H9 (cell line): Measurements from ENCODE around the gene OPN1MW. TPM values are rescaled to one million over a fixed set of nuclear protein-coding genes. Genes with fewer than 3 reads are reported as not detected.
A peak's percentile ranks its signal among the peaks of the same experiment; 100 is the strongest.
"Not testable (repeated sequence)": the region's sequence is repeated elsewhere in the genome, so short reads cannot be mapped to it uniquely, and the experiment has no call there.

Experiments
- DNase-seq: peaks from one replicate; pipeline ENCODE4 v3.0.0-alpha.2; 2017
- H2AFZ ChIP-seq: one replicate; pipeline ENCODE4 v1.6.1; 2013; ENCODE audit warnings: mild to moderate bottlenecking, low read length, control low read depth, moderate library complexity
- H2AK5ac ChIP-seq: 2 replicates; pipeline ENCODE4 v1.6.1; 2013; ENCODE audit warnings: low read length, control low read depth, mixed read lengths; ENCODE audit not compliant: insufficient read length
- H2BK120ac ChIP-seq: one replicate; pipeline ENCODE4 v1.6.1; 2013; ENCODE audit warnings: low read depth, mild to moderate bottlenecking, low read length, control low read depth, inconsistent platforms; ENCODE audit not compliant: poor library complexity, severe bottlenecking
- H2BK12ac ChIP-seq: 2 replicates; pipeline ENCODE4 v1.6.1; 2013; ENCODE audit warnings: low read length, control low read depth, mixed read lengths, low read depth; ENCODE audit not compliant: insufficient read length
- H2BK15ac ChIP-seq: 2 replicates; pipeline ENCODE4 v1.6.1; 2013; ENCODE audit warnings: low read depth, low read length, control low read depth
- H2BK20ac ChIP-seq: one replicate; pipeline ENCODE4 v1.6.1; 2013; ENCODE audit warnings: low read depth, mild to moderate bottlenecking, low read length, control low read depth, inconsistent platforms; ENCODE audit not compliant: poor library complexity, severe bottlenecking
- H2BK5ac ChIP-seq: 2 replicates; pipeline ENCODE4 v1.6.1; 2013; ENCODE audit warnings: low read length, control low read depth, mixed read lengths; ENCODE audit not compliant: insufficient read length
- H3K14ac ChIP-seq: 2 replicates; pipeline ENCODE4 v1.6.1; 2013; ENCODE audit warnings: low read length, control low read depth; ENCODE audit not compliant: insufficient read depth
- H3K18ac ChIP-seq: 2 replicates; pipeline ENCODE4 v1.6.1; 2013; ENCODE audit warnings: low read depth, mild to moderate bottlenecking, mixed read lengths, low read length, control low read depth; ENCODE audit not compliant: insufficient read length
- H3K23ac ChIP-seq: 2 replicates; pipeline ENCODE4 v1.6.1; 2013; ENCODE audit warnings: low read length, control low read depth, mixed read lengths, low read depth; ENCODE audit not compliant: insufficient read length
- H3K23me2 ChIP-seq: 2 replicates; pipeline ENCODE4 v1.6.1; 2013; ENCODE audit warnings: low read depth, mild to moderate bottlenecking, mixed read lengths, low read length, control low read depth; ENCODE audit not compliant: insufficient read length, poor library complexity, severe bottlenecking
- H3K27ac ChIP-seq: 2 replicates; pipeline ENCODE4 v1.5.1; 2013; ENCODE audit warnings: low read length, control low read depth, mixed read lengths, low read depth; ENCODE audit not compliant: insufficient read length
- H3K27me3 ChIP-seq: 2 replicates; pipeline ENCODE4 v1.6.1; 2013; ENCODE audit warnings: low read length, control low read depth, inconsistent platforms; ENCODE audit not compliant: insufficient read depth
- H3K4ac ChIP-seq: 2 replicates; pipeline ENCODE4 v1.6.1; 2013; ENCODE audit warnings: low read depth, mild to moderate bottlenecking, control low read depth, inconsistent platforms, low read length, moderate library complexity
- H3K4me1 ChIP-seq: 2 replicates; pipeline ENCODE4 v1.6.1; 2013; ENCODE audit warnings: low read length, control low read depth, inconsistent platforms; ENCODE audit not compliant: insufficient read depth
- H3K4me2 ChIP-seq: 2 replicates; pipeline ENCODE4 v1.6.1; 2013; ENCODE audit warnings: low read length, control low read depth, mixed read lengths; ENCODE audit not compliant: insufficient read length, insufficient read depth
- H3K56ac ChIP-seq: 2 replicates; pipeline ENCODE4 v1.6.1; 2013; ENCODE audit warnings: low read depth, mild to moderate bottlenecking, mixed read lengths, low read length, control low read depth; ENCODE audit not compliant: insufficient read length
- H3K79me1 ChIP-seq: 2 replicates; pipeline ENCODE4 v1.6.1; 2013; ENCODE audit warnings: low read depth, mild to moderate bottlenecking, moderate library complexity, low read length, control low read depth, inconsistent platforms; ENCODE audit not compliant: insufficient read depth, poor library complexity, severe bottlenecking
- H3K79me2 ChIP-seq: 2 replicates; pipeline ENCODE4 v1.6.1; 2013; ENCODE audit warnings: low read length, control low read depth, inconsistent platforms; ENCODE audit not compliant: insufficient read depth
- H3K9ac ChIP-seq: 2 replicates; pipeline ENCODE4 v1.6.1; 2013; ENCODE audit warnings: low read length, control low read depth, mixed read lengths; ENCODE audit not compliant: insufficient read length; ENCODE audit errors: extremely low read depth
- H3K9me3 ChIP-seq: one replicate; pipeline ENCODE4 v1.6.1; 2013; ENCODE audit warnings: low read depth, low read length, inconsistent platforms; ENCODE audit not compliant: control insufficient read depth
- H3T11ph ChIP-seq: one replicate; pipeline ENCODE4 v1.6.1; 2013; ENCODE audit warnings: mild to moderate bottlenecking, low read length, control low read depth, inconsistent platforms
- H4K20me1 ChIP-seq: one replicate; pipeline ENCODE4 v1.6.1; 2013; ENCODE audit not compliant: control insufficient read depth, insufficient read length, insufficient read depth
- H4K5ac ChIP-seq: 2 replicates; pipeline ENCODE4 v1.6.1; 2013; ENCODE audit warnings: low read depth, mild to moderate bottlenecking, mixed read lengths, low read length, control low read depth; ENCODE audit not compliant: insufficient read length
- H4K8ac ChIP-seq: replicated peaks from 2 replicates; pipeline ENCODE4 v1.6.1; 2013; ENCODE audit warnings: low read length, control low read depth, mixed read lengths, low read depth; ENCODE audit not compliant: insufficient read length
- H4K91ac ChIP-seq: 2 replicates; pipeline ENCODE4 v1.6.1; 2013; ENCODE audit warnings: low read depth, mild to moderate bottlenecking, moderate library complexity, mixed read lengths, low read length, control low read depth; ENCODE audit not compliant: insufficient read length
- H3K27ac Mint-ChIP-seq, 3 experiments: 2 replicates in 2 of 3; 3 replicates in 1 of 3; pipeline ENCODE4 v1.8.0; 2020 to 2021; ENCODE audit warnings: mixed read lengths in 3 of 3, mild to moderate bottlenecking in 1 of 3, moderate library complexity in 1 of 3
- H3K27me3 Mint-ChIP-seq: 2 replicates; pipeline ENCODE4 v1.8.0; 2021; ENCODE audit warnings: low read depth, mild to moderate bottlenecking, moderate library complexity, mixed read lengths
- H3K36me3 Mint-ChIP-seq, 3 experiments: 2 replicates in 2 of 3; 3 replicates in 1 of 3; pipeline ENCODE4 v1.8.0; 2020 to 2021; ENCODE audit warnings: low read depth in 3 of 3, mixed read lengths in 3 of 3; ENCODE audit not compliant: insufficient read depth in 1 of 3
- H3K4me1 Mint-ChIP-seq, 2 experiments: 2 replicates each; pipeline ENCODE4 v1.8.0; 2020; ENCODE audit warnings: mixed read lengths in 2 of 2
- H3K4me3 Mint-ChIP-seq, 2 experiments: 2 replicates in 1 of 2; 3 replicates in 1 of 2; pipeline ENCODE4 v1.8.0; 2020 to 2021; ENCODE audit warnings: mild to moderate bottlenecking in 2 of 2, mixed read lengths in 2 of 2, moderate library complexity in 1 of 2
- H3K9me3 Mint-ChIP-seq, 2 experiments: 2 replicates in 1 of 2; 3 replicates in 1 of 2; pipeline ENCODE4 v1.8.0; 2020; ENCODE audit warnings: mild to moderate bottlenecking in 2 of 2, mixed read lengths in 2 of 2, moderate library complexity in 1 of 2
- WGBS: extraction: QIAGEN DNeasy Blood & Tissue Kit; methylation state at CpG from one replicate; pipeline ENCODE4 v1.1.7; 2013; ENCODE audit warnings: missing lambda C conversion rate, low lambda C conversion rate, mixed read lengths; ENCODE audit not compliant: insufficient read length; ENCODE audit errors: extremely low coverage; 5-methylcytosine and 5-hydroxymethylcytosine counted together
- total RNA-seq: library from RNA; stranded (reverse); gene quantifications from 2 replicates; pipeline ENCODE4 v1.2.1, GENCODE V29; 2021
- TF ChIP-seq, protein P1 (sequence below): fragments of 200-600 bp; sonication (generic); conservative IDR thresholded peaks from 3 replicates; pipeline ENCODE4 v1.8.0; 2021; ENCODE audit warnings: antibody characterized with exemption, mild to moderate bottlenecking

The OPN1MW gene
- total RNA-seq, 1 experiment from 2014 or later: not detected

- no peak overlapping the region for H2BK20ac ChIP-seq
- peak overlapping the region in 1 of 3 experiments; percentile 55; a peak in 1 of 7 replicates for H3K27ac Mint-ChIP-seq
- DNase-seq: no peak
Measured at GRCh38 chrX:154142950-154143745, 39.2 kb upstream of the OPN1MW start.

DNA sequence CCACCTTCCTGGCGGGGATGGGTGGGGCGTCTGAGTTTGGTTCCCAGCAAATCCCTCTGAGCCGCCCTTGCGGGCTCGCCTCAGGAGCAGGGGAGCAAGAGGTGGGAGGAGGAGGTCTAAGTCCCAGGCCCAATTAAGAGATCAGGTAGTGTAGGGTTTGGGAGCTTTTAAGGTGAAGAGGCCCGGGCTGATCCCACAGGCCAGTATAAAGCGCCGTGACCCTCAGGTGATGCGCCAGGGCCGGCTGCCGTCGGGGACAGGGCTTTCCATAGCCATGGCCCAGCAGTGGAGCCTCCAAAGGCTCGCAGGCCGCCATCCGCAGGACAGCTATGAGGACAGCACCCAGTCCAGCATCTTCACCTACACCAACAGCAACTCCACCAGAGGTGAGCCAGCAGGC lies 38.4 kb upstream of the OPN1MW start, which contains the start of gene OPN1LW:
TSS of gene OPN1LW (plus strand) at position 234 of the 400 bp plus-strand sequence. CDS start at position 275, 41 bp downstream.
- H3K79me1 ChIP-seq, H3K23ac ChIP-seq, H3K27me3 ChIP-seq, H2BK20ac ChIP-seq, H3K23me2 ChIP-seq, H3K9ac ChIP-seq, H3K4me2 ChIP-seq, H4K20me1 ChIP-seq, H3K18ac ChIP-seq, H3K4me3 Mint-ChIP-seq, H4K8ac ChIP-seq, H3K4me1 ChIP-seq, H3K79me2 ChIP-seq, DNase-seq, H3K4me1 Mint-ChIP-seq, H4K5ac ChIP-seq, H2AFZ ChIP-seq, H3T11ph ChIP-seq, H2AK5ac ChIP-seq, H3K56ac ChIP-seq, H3K27ac Mint-ChIP-seq, H3K14ac ChIP-seq, H2BK15ac ChIP-seq, H2BK12ac ChIP-seq, H4K91ac ChIP-seq, H2BK120ac ChIP-seq, H3K27me3 Mint-ChIP-seq, H3K27ac ChIP-seq, H3K4ac ChIP-seq, H2BK5ac ChIP-seq: not testable (repeated sequence)
- peaks cover 44 to 54% of the 10 kb centered on the region in 2 experiments for H3K9me3 Mint-ChIP-seq
- H3K36me3 Mint-ChIP-seq: peaks cover 0 to 11% (median 5%) of the 10 kb centered on the region in 3 experiments; a peak in 5 of 7 replicates
- WGBS: no CpG with 5 or more reads among the region's 15 CpGs
- H3K9me3 ChIP-seq: peaks cover 17% of the 10 kb centered on the region

More at GRCh38 chrX:154142950-154143745, 39.2 kb upstream of the OPN1MW start:
- Histone ChIP-seq H4K8ac (no peak overlapping the region), H3K27me3 (no peaks in the 10 kb centered on the region), H4K5ac (no peak overlapping the region), H3K56ac (no peak overlapping the region), H4K20me1 (no peaks in the 10 kb centered on the region), H3K4ac (no peak overlapping the region), H2BK12ac (no peak overlapping the region), H3K23ac (no peak overlapping the region), H3K79me2 (no peaks in the 10 kb centered on the region), H3T11ph (no peak overlapping the region), H4K91ac (no peak overlapping the region), H2AFZ (no peak overlapping the region), H3K14ac (no peak overlapping the region), H3K9ac (no peak overlapping the region), H3K18ac (no peak overlapping the region), H3K23me2 (no peaks in the 10 kb centered on the region), H2BK5ac (no peak overlapping the region), H3K79me1 (no peaks in the 10 kb centered on the region), H3K9me3 (peaks cover 24% of the 10 kb centered on the region), H2BK15ac (no peak overlapping the region), H3K27ac (no peak overlapping the region), H2AK5ac (no peak overlapping the region), H2BK120ac (no peak overlapping the region), H3K4me1 (no peaks in the 10 kb centered on the region), H3K4me2 (no peak overlapping the region)
- Mint-ChIP-seq H3K27me3 (peaks cover 12% of the 10 kb centered on the region), H3K9me3 (peaks cover 50 to 57% of the 10 kb centered on the region in 2 experiments), H3K4me3 (no peak overlapping the region), H3K4me1 (no peaks in the 10 kb centered on the region), H3K36me3 (peaks cover 0 to 14% (median 5%) of the 10 kb centered on the region in 3 experiments; a peak in 5 of 7 replicates)
- no CpG with 5 or more reads among the region's 23 CpGs for WGBS
- TF ChIP-seq, protein P1, sequence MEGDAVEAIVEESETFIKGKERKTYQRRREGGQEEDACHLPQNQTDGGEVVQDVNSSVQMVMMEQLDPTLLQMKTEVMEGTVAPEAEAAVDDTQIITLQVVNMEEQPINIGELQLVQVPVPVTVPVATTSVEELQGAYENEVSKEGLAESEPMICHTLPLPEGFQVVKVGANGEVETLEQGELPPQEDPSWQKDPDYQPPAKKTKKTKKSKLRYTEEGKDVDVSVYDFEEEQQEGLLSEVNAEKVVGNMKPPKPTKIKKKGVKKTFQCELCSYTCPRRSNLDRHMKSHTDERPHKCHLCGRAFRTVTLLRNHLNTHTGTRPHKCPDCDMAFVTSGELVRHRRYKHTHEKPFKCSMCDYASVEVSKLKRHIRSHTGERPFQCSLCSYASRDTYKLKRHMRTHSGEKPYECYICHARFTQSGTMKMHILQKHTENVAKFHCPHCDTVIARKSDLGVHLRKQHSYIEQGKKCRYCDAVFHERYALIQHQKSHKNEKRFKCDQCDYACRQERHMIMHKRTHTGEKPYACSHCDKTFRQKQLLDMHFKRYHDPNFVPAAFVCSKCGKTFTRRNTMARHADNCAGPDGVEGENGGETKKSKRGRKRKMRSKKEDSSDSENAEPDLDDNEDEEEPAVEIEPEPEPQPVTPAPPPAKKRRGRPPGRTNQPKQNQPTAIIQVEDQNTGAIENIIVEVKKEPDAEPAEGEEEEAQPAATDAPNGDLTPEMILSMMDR: no peak
